ENCODE measurements around the gene CD247.
"Not testable (repeated sequence)": the region's sequence is repeated elsewhere in the genome, so short reads cannot be mapped to it uniquely, and the experiment has no call there.

Gene CD247

DNA sequence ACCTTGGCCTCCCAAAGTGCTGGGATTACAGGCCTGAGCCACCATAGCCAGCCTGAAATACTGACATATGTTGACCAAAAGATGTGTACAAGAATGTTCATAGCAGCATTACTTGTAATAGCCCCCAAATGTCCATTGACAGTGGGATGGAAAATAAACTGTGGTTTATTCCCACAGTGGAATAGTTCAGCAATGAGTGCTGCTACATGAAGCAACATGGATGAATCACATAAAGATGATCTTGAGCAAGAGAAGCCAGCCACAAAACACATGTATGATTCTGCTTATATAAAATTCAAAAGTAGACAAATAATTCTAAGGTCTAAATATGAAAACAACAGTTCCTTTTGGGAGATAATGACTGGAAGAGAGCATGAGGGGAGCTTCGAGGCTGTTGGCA lies 44.4 kb upstream of the CD247 start:
- H3K4me3 ChIP-seq (ENCODE audit: control insufficient read depth, low read depth, low read length) = no peak overlapping the region
- DNase-seq (ENCODE audit: low read depth) = peak; percentile 78
- TF ChIP-seq, protein P1, sequence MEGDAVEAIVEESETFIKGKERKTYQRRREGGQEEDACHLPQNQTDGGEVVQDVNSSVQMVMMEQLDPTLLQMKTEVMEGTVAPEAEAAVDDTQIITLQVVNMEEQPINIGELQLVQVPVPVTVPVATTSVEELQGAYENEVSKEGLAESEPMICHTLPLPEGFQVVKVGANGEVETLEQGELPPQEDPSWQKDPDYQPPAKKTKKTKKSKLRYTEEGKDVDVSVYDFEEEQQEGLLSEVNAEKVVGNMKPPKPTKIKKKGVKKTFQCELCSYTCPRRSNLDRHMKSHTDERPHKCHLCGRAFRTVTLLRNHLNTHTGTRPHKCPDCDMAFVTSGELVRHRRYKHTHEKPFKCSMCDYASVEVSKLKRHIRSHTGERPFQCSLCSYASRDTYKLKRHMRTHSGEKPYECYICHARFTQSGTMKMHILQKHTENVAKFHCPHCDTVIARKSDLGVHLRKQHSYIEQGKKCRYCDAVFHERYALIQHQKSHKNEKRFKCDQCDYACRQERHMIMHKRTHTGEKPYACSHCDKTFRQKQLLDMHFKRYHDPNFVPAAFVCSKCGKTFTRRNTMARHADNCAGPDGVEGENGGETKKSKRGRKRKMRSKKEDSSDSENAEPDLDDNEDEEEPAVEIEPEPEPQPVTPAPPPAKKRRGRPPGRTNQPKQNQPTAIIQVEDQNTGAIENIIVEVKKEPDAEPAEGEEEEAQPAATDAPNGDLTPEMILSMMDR (conservative IDR thresholded peaks at IDR 0.05; ENCODE audit: control insufficient read depth, insufficient read depth, low read depth, low read length) = no peak

DNA sequence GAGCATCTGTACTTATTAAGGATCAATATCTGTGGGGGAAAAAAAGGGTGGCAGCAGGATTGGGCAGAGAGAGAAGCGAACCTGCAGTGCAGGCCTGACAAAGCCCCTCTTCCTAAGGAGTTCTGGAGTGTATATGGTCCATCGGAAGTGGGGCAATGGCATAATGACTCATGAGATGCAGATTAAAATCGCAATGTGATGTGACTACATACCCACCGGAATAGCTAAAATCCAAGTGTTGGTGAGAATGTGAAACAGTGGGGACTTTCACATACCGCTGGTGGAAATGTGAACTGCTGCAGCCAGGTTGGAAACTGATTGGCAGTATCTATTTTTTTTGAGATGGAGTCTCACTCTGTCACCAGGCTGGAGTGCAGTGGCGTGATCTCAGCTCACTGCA lies 43.4 kb upstream of the CD247 start:
- no peak for DNase-seq (ENCODE audit: low read depth)
- no peak overlapping the region for H3K4me3 ChIP-seq (ENCODE audit: control insufficient read depth, low read depth, low read length)
- TF ChIP-seq, protein P1 (conservative IDR thresholded peaks at IDR 0.05; ENCODE audit: control insufficient read depth, insufficient read depth, low read depth, low read length) = no peak

DNA sequence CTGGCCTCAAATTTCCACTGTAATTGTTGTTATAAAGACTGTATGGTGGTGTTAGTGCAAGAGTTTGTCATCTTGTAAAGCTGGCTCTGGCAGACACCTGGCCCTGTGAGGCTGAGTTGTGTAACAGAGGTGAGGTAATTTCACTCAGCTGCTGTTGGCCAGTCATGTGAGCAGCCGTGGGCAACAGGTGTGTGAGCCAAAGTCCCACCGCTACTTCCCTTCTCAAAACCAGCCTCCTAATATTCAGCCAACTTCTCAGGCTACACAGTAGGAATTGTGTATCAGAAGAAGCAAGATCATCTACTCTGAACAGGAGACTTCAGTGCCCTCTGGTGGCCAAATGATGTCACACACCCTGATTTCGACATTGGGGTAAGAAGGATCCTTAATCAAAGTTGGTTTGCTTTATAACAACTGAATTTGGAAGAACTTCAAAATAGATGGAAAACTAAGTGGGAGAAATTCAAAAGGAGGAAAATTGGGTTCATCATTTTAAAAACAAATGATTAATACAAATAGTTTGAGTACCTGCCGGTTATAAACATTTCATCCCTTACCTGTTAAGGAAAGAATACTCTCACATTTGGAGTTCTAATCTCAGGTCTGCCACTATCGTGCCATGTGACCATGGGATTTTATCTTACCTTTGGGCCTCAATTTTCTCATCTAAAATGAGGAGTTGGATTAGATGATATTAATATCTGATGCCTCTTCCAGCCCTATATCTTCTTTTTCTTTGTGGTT lies 37.8 kb upstream of the CD247 start:
- peak; percentile 81 for DNase-seq (ENCODE audit: low read depth)
- no peak overlapping the region for H3K4me3 ChIP-seq (ENCODE audit: control insufficient read depth, low read depth, low read length)
- TF ChIP-seq, protein P1 (conservative IDR thresholded peaks at IDR 0.05; ENCODE audit: control insufficient read depth, insufficient read depth, low read depth, low read length) = peak; percentile 90

DNA sequence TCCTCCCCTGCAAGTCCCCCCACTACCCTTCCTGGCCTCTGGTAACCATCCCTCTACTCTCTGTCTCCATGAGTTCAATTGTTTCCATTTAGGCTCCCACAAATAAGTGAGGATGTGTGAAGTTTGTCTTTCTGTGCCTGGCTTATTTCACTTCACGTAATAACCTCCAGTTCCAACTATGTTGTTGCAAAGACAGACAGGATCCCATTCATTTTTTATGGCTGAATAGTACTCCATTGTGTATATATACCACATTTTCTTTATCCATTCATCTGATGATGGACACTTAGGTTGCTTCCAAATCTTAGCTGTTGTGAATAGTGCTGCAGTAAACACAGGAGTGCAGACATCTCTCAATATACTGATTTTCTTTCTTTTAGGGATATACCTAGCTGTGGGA lies 36.7 kb upstream of the CD247 start:
- not testable (repeated sequence) for DNase-seq (ENCODE audit: low read depth); H3K4me3 ChIP-seq (ENCODE audit: control insufficient read depth, low read depth, low read length)

DNA sequence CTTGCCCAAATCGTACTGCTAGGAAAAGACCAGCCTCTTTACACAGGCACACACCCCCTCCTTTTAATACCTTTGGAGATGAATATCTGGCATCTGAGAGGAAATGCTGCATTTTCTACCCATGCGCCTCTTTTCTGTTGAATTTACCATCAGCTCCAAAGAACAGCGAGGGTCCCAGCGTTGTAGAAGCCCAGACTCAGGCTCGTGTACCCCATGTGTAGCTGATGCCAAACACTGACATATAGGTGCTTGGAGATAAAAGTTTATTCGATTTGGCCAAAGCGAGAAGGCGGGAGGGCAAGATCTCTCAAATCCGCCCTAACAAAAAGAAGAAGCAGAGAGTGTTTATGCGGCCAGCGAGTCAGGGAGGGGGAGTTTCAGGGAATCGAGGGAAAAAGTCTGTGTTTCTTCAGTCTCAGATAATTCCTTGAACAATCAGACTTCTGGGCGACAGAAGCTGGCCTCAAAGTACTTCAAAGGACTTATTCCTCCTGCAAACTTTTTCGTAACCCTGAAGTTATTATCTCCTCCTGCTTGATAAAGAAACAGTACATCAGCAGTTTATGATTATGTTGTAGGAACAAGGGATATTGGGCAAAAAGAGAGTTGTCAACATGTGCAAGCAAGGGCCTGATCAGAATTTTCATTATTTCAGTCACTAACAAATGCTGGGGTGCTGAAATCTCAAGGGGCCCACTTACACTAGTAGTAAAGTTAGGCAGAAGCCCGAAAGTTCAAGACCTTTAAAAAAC lies 35.9 kb upstream of the CD247 start:
- no peak for DNase-seq (ENCODE audit: low read depth)
- TF ChIP-seq, protein P1 (conservative IDR thresholded peaks at IDR 0.05; ENCODE audit: control insufficient read depth, insufficient read depth, low read depth, low read length) = no peak
- H3K4me3 ChIP-seq (ENCODE audit: control insufficient read depth, low read depth, low read length) = peak overlapping the region; percentile 60

DNA sequence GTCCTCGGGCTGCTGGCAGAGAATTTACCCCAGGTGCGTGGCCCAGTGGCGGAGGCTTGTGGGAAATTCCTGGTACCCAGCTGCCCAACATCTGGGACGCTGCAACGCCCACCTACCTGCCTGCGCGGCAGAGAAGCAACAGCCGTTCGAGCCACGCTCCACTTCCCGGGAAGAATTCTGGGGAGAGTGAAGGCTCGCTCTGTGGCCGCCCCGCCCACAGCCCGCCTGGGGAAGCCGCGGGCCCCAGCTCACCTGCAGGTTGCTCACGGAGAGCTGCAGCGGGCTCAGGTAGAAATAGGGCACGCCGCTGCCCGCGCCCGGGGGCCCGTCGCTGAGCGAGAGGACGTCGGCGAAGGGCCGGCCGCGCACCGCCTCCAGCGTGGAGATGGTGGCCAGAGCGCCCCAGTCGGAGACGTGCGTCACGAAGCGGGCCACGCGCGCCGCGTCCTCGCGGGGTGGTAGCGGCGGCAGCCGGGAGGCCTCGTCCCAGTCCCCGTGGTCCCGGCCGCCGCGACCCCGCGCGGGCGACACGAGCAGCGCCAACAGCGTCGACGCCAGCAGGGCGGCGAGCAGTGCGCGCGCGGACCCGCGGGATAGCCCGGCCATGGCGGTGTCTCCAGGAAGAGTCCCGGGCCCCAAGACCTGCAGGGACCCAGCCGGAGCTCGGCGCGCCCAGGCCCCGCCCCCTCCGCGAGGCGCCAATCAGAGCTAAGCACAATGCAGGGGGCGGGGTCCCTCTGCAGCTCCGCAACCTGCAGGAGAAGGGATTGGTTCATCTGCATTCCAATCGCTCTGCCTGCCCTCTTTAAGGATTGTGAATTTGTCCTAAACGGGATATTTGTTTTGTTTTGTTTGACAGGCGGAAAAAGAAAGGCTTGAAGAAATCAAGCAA lies 35.1 kb upstream of the CD247 start, which contains the start of gene CREG1:
Gene CREG1 (minus strand): TSS at position 627 of the 892 bp plus-strand sequence.
- H3K4me3 ChIP-seq (ENCODE audit: control insufficient read depth, low read depth, low read length) = peak within 1 kb of the TSS; percentile 60
- DNase-seq (ENCODE audit: low read depth) = peak; percentile 86
- TF ChIP-seq, protein P1 (conservative IDR thresholded peaks at IDR 0.05; ENCODE audit: control insufficient read depth, insufficient read depth, low read depth, low read length) = no peak
